Activated CD8-positive, alpha-beta memory T cell treated with anti-CD3 and anti-CD28 coated beads for 4 hours (primary cell): ENCODE data around the gene NAGLU.
A peak's percentile ranks its signal among the peaks of the same experiment; 100 is the strongest.
"Not testable (repeated sequence)": the region's sequence is repeated elsewhere in the genome, so short reads cannot be mapped to it uniquely, and the experiment has no call there.

ENCODE experiments used
- DNase-seq, 2 donors: peaks; one replicate each; pipeline ENCODE4 v3.0.0-alpha.2; 2020; ENCODE audit warnings: low read depth in 2 of 2

Gene NAGLU

DNA sequence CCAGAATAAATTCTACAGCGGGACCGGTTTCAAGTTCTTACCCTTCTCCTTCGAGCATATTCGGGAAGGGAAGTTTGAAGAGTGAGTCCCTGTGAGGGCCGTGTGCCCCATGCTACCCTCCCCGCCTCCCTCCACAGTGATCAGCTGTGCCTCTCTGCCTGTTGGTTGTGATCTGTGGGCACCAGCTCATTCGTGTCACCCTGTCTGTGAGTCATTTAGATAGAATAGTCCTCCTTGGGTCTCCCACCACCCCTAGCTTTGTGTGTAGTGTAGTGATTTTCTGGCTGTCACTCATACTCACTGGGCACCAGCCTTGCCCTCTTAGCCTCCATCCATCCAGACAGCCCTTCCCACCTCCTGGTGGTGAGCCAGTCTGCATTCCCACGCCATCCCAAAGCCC is 15.0 kb upstream of the NAGLU start:
- no peak for DNase-seq

DNA sequence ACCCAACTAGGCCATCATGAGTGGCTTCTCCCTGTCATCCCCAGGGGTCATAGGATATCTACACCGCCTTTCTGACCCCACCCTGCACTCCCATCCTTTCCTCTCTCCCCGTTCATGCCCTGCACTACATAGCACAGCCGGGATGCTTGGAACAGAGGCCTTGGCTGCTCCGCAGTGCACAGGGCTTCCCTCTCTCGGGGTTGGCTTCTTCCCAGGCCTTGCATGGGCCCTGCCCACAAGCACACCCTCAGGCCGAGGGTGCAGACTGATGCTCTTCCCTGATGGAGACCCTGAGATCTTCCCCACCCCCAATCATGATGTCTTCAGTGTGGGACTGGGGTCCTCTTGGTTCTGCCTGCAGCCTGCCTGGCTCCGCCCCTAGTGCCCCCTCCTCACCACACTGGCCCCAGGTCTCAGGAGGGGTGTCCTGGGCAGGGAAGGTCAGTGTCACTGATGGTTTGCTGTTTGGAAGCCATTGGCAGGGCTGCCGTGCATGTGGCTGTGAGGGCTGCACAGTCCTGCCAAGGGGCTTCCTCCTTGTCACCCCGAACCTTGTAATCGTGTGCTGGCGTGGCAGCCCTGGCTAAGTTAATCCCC is 14.3 kb upstream of the NAGLU start:
- no peak for DNase-seq

DNA sequence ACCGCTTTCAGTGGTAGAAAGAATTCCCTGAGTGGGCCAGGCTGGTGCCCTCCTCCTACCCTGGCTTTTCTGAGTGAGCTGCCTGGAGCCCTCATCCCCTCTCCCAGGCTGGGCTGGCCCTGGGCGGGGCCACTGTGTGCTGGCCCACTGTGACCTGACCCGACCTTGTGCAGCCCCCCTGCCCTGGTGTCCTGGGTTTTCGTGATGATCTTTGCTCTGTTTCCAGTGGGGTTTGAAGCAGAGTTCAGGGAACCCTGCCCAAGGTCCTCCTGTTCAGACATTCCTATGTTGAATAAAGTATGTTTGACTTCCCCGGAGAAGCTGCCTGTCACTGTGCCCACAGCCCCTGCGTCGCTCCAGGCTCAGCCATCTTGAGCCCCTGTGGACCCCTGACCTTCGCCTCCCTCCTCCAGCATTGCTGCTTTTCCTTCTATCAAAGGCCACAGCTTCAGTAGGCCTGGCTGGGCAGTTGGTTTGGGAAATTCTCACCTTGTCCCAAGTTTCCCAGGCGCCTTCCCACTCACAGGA is 13.7 kb upstream of the NAGLU start:
- DNase-seq, result no peak

DNA sequence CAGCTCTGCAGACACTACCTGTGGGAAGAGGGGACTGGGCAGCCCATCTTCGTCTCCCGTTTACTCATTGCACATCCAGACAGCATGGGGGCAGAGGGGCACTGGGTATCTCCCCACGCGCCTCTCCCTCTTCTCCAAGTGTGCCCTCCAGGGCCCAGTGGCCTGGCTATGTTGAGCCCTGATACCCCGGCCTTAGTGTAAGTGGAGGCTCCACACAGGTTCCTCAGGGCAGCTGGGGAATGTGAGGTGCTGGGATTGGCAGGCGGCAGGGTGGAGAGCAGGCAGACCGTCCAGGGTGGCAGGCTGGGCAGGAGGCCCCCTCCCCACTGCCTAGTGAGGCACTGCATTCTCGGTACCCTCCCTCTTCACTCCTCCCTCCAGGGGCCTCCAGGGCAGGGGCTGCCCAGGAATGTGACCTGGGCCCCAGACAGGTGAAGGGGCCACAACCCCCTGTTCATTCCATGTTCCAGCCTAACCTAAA is 13.2 kb upstream of the NAGLU start:
- DNase-seq, result no peak

DNA sequence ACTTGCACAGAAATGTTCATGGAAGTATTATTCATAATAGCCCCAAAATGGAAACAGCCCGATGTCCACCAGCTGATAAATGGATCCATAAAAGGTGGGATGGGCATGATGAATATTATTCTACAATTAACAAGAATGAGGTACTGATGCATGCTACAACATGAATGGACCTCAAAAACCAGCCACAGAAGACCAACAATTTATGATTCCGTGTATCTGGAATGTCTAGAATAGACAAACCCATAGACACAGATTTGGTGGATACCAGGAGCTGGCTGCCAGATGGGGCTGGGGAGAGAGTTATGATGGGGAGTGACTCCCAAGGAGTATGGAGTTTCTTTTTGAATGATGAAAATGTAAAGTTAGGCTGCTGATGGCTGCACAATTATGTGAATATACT is 10.8 kb upstream of the NAGLU start:
- DNase-seq, result no peak

DNA sequence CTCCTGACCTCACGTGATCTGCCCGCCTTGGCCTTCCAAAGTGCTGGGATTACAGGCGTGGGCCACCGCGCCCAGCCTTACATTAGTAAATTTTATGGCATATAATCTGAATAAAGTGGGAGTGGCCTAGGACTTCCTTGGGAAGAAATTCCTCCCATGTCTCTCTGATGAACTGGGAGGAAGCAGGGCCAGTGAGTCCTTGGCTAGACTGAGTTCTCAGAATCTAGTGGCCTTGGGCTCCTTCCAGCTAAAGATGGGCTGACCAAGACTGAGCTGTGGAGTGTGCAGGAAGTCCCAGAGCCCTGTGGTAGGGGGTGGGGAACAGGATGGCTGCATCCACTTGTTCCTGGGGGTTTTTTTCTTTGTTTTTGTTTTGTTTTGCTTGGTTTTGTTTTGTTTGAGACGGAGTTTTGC is 10.0 kb upstream of the NAGLU start:
- DNase-seq, result no peak

DNA sequence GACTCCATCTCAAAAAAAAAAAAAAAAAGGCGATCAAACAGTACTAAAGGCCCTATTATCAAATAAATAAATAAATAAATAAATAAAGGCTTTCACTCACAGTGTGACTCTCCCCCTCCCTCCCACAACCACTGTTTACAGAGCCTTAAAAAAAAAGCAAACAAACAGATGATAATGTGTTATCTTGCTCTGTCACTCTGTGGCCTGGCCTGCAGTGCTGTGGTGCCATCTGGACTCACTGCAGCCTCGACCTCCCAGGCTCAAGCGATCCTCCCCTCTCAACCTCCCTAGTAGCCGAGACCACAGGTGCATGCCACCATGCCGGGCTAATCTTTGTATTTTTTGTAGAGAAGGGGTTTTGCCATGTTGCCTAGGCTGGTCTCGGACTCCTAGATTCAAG is 8.1 kb upstream of the NAGLU start:
- no peak for DNase-seq

DNA sequence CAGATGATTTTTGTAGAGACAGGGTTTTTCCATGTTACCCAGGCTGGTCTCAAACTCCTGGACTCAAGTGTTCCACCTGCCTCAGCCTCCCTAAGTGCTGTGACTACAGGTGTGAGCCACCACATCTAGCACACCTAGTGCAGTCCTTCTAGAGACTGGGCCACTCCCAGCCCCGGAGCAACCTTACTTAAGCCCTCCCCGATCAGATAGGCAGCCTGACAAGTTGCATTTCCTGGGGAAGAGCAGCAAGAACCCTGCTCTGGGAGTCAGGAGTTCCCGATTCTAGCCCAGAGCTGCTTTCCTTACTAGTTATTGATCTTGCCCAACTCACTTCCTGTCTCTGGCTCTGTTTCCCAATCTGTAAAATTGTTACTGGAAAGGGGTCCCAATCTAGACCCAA is 7.0 kb upstream of the NAGLU start:
- DNase-seq, result no peak

DNA sequence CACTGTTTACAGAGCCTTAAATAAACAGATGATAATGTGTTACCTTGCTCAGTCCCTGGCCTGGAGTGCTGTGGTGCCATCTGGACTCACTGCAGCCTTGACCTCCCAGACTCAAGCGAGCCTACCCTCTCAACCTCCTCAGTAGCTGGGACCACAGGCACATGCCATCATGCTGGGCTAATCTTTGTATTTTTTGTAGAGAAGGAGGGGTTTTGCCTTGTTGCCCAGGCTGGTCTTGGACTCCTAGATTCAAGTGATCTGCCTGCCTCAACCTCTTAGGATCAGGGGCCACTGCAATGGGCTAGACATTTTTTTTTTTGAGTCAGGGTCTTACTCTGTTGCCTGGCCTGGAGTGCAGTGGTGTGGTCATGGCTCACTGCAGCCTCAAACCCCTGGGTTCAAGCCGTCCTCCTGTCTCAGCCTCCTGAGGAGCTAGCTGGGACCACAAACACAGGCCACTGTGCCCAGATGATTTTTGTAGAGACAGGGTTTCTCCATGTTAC is 5.0 kb upstream of the NAGLU start:
- DNase-seq, result no peak

DNA sequence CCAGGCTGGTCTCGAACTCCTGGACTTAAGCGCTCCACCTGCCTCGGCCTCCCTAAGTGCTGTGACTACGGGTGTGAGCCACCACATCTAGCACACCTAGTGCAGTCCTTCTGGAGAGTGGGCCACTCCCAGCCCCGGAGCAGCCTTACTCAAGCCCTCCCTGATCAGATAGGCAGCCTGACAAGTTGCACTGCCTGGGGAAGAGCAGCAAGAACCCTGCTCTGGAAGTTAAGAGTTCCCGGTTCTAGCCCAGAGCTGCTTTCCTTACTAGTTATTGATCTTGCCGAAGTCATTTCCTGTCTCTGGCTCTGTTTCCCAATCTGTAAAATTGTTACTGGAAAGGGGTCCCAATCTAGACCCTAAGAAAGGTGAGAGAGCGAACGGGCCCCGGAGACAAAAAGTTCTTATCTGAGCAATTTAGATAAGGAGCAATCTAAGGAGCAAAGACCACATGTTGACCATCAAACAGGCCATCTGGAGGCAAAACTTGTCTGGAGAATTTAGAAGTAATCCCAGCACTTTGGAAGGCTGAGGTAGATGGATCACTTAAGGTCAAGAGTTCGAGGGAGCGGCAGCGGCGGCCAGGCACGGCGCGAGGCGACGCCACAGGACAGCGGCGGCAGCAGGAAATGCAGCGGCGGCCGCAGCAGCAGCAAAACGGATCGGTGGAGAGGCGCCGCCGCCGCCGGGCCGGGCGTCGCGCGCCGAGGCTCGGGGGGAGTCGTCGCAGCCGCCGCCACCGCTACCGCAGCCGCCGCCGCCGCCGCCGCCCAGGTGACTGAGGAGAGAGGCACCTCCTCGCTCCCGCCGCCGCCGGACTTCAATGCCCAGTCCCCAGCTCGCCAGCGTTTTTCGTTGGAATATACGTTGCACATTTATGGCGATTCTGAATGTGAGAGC is 4.3 kb upstream of the NAGLU start:
- DNase-seq, result no peak

DNA sequence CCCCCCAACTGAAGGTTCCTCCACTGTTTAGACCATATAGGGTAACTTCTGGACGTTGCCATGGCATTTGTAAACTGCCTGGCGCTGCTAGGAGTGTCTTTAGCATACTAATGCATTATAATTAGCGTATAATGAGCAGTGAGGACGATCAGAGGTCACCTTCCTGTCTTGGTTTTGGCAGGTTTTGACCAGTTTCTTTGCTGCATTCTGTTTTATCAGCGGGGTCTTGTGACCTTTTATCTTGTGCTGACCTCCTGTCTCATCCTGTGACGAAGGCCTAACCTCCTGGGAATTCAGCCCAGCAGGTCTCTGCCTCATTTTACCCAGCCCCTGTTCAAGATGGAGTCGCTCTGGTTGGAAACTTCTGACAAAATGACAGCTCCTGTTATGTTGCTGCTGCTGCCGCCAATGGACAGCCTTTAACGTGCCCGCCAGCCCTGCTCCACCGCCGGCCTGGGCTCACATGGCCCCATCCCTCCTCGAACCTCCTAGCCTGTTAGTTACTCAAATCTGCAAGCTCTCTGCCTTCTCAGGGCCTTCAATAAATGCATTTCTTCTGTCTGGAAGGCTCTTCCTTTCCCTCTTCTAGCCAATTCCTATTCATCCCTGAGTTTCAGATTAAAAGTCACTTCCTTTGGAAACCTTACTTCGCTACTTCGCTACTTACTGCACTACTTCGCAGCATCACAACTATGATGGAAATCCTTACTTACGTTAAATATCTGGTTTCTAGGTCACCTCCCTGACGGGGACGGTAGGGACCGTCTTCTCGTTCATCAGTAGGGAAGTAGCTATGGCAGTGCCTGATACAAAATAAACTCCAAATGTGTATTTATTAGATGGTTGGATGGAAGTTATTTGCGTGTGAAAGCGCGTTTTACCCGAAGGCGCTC is 640 bp upstream of the NAGLU start:
- DNase-seq, result no peak

DNA sequence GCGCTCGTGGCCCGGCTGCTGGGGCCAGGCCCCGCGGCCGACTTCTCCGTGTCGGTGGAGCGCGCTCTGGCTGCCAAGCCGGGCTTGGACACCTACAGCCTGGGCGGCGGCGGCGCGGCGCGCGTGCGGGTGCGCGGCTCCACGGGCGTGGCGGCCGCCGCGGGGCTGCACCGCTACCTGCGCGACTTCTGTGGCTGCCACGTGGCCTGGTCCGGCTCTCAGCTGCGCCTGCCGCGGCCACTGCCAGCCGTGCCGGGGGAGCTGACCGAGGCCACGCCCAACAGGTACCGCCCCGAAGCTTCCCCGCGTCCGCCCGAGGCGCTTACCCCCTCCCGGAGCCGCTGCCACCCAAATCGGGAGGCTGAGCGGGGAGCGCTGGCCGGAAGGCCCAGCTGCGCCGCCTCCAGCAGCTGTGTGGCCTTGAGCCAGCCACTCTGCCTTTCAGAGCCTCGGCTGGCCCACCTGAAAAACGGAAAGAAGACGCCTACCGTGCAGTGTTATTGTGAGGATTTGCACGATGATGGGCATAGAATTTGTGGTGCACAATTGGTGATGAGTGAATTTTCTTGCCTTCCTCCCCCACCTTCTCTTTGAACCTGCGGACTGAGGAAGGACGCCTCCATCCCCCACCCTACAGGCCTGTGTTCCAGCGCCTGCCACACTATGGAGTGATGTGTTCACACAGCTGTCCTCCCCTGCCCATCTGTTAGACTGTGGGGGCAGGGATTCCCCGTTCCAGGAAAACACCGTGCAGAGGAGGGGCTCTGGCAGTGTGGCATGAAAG is 523 bp downstream of the NAGLU start:
- DNase-seq, result peak in 1 of 2 donors; percentile 43

DNA sequence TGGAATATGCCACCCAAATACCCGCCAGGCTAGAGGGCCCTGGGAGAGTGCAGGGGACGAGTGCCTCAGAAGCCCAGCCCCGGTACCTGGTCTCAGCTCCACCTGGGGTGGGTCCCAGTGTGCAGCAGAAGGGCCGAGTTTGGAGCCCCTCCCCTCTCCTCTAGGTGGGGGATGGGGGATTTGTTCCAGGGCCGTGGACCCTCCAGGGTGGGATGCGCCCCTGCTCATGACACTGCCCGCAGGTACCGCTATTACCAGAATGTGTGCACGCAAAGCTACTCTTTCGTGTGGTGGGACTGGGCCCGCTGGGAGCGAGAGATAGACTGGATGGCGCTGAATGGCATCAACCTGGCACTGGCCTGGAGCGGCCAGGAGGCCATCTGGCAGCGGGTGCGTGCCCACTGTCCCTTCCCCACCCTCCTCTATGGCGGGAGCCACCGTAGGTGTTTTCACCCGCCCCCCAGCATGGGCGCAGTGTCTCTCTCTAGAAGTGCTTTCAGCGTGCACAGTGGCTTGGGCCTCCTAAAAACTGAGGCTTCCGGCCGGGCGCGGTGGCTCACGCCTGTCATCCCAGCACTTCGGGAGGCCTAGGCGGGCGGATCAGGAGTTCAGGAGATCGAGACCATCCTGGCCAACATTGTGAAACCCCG is 1.2 kb downstream of the NAGLU start:
- no peak for DNase-seq

DNA sequence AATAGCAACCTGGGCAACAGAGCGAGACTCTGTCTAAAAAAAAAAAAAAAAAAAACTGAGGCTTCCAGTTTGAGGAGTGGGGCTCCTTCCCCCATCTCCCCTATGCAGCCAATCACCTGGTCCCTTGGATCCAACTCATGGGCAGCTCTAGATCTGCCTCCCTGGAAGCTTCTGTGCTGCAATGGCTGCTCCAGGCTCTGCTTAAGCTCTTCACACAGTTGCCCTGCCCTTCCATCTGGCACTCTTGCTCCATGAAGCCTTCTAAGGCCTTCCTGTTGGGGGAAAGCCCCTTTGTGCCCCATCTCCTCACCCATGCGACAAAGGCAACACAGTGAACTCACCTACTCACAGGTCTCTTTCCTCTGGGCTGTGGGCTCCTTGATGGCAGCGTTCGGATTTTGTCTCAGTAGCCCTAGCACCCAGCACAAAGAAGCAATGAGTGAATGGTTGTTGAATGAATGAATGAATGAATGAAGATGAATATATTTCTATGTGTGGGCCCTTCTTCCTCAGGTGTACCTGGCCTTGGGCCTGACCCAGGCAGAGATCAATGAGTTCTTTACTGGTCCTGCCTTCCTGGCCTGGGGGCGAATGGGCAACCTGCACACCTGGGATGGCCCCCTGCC is 1.9 kb downstream of the NAGLU start:
- no peak for DNase-seq

DNA sequence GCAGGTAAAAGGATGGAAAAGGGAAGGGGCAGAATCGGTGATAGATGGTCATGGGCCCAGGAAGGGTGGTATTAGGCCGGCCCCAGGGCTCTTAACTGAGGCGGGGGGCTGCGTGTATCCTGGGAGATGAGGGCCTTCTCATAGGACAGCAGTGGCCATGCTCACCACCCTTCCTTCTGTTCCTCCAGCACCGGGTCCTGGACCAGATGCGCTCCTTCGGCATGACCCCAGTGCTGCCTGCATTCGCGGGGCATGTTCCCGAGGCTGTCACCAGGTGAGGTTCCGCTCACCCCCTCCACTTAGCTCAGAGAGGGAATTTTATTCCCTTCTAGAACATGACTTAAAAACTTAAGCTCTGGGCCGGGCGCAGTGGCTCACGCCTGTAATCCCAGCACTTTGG is 2.4 kb downstream of the NAGLU start:
- DNase-seq, result no peak

DNA sequence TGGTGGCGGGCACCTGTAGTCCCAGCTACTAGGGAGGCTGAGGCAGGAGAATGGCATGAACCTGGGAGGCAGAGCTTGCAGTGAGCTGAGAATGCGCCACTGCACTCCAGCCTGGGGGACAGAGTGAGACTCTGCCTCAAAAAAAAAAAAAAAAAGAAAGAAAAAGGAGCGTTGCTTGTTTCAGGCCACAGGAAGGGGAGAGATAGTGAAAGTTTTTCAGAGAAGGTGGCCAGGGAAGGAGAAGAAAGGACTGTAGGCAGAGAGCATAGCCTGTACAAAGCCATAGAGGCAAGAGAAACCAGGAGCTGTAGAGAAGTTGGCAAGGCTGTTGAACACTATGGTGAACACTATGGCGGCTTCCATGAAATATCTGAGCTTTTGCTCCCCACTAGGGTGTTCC is 4.5 kb downstream of the NAGLU start:
- not testable (repeated sequence) for DNase-seq

DNA sequence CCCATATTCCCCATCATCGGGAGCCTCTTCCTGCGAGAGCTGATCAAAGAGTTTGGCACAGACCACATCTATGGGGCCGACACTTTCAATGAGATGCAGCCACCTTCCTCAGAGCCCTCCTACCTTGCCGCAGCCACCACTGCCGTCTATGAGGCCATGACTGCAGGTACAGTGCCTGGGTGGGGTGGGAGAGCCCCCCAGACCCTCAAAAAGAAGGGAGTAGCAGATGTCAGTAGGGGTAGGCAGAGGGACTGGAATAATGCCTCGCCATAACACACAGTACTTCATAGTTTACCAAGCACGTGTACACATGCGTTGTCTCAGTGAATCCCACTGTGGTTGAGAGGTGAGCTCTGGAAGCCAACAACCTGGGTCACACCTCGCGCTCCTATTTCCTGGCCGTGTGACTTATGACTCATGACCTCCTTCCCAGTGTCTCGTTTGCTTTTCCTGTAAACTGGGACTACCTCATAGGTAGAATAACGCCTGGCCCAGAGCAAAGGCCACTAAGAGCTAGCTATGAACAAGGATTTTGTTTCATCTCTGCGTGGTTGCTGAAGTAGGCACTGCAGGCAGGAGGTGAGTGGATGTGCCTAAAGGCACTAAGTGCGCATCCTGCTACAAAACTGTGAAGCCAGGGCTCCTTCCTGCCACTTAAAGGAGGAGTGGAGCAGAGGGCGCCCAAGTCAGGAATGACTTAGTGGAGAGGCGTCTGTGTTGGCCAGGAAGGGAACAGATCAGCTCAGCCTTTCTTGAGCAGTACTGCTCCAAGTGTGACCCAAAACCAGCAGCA is 5.2 kb downstream of the NAGLU start:
- no peak for DNase-seq

DNA sequence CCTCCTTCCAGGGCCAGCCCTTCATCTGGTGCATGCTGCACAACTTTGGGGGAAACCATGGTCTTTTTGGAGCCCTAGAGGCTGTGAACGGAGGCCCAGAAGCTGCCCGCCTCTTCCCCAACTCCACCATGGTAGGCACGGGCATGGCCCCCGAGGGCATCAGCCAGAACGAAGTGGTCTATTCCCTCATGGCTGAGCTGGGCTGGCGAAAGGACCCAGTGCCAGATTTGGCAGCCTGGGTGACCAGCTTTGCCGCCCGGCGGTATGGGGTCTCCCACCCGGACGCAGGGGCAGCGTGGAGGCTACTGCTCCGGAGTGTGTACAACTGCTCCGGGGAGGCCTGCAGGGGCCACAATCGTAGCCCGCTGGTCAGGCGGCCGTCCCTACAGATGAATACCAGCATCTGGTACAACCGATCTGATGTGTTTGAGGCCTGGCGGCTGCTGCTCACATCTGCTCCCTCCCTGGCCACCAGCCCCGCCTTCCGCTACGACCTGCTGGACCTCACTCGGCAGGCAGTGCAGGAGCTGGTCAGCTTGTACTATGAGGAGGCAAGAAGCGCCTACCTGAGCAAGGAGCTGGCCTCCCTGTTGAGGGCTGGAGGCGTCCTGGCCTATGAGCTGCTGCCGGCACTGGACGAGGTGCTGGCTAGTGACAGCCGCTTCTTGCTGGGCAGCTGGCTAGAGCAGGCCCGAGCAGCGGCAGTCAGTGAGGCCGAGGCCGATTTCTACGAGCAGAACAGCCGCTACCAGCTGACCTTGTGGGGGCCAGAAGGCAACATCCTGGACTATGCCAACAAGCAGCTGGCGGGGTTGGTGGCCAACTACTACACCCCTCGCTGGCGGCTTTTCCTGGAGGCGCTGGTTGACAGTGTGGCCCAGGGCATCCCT is 7.4 kb downstream of the NAGLU start:
- DNase-seq, result no peak
